K562 (cell line): Measurements from ENCODE around the gene DST. TPM values are rescaled to one million over a fixed set of nuclear protein-coding genes. Genes with fewer than 3 reads are reported as not detected.

Source experiments
- BDP1 ChIP-seq: IDR thresholded peaks from 3 replicates; pipeline ENCODE4 v1.6.1; 2011; ENCODE audit not compliant: insufficient read length, insufficient read depth
- HSF4 ChIP-seq: fragments of 250-450 bp; sonication (Bioruptor Pico); IDR thresholded peaks from 2 replicates; pipeline ENCODE4 v2.1.2; 2022; ENCODE audit warnings: mild to moderate bottlenecking, moderate library complexity, borderline replicate concordance
- KAT8 ChIP-seq: fragments of 450-650 bp; IDR thresholded peaks from 2 replicates; pipeline ENCODE4 v1.6.1; 2016; ENCODE audit warnings: low read depth, mild to moderate bottlenecking
- PRMT5 ChIP-seq: sonication (generic); formaldehyde crosslinking; IDR thresholded peaks from 2 replicates; pipeline ENCODE4 v1.5.0; 2020; ENCODE audit warnings: missing genetic modification reagents
- SMARCE1 ChIP-seq: fragments of 450-650 bp; IDR thresholded peaks from 2 replicates; pipeline ENCODE4 v1.7.1; 2016; ENCODE audit warnings: mild to moderate bottlenecking
- ZEB2 ChIP-seq: fragments of 450-650 bp; IDR thresholded peaks from 2 replicates; pipeline ENCODE4 v1.6.1; 2016
- ZNF445 ChIP-seq: fragments of 250-450 bp; sonication (Bioruptor Pico); IDR thresholded peaks from 2 replicates; pipeline ENCODE4 v1.4.0; 2020; ENCODE audit warnings: low read depth, mild to moderate bottlenecking, moderate library complexity
- polyA plus RNA-seq, 8 experiments: library from polyadenylated mRNA; depleted of rRNA in 4 of 8; stranded (reverse) in 5 of 8; unstranded in 3 of 8; fragments of >200 nt; fragmentation: Nextera tagmentation in 2 of 8; fragmentation: Illumina TruSeq in 1 of 8; extraction: Ambion mirVana in 2 of 8; extraction: Trizol in 1 of 8; gene quantifications; 2 replicates each; pipeline versions ENCODE4 v1.2.1 to v1.2.3, GENCODE V29; 2011 to 2014; ENCODE audit warnings: inconsistent platforms in 1 of 8, missing spikeins in 1 of 8
- total RNA-seq, 7 experiments: library from RNA; depleted of rRNA in 6 of 7; stranded (reverse); fragments of >200 nt in 6 of 7; fragmentation: Illumina TruSeq in 2 of 7; extraction: Trizol in 2 of 7; gene quantifications; 2 replicates each; pipeline versions ENCODE4 v1.2.1 to v1.2.3, GENCODE V29; 2011 to 2021; ENCODE audit warnings: low replicate concordance in 1 of 7
- TF ChIP-seq, protein P1 (sequence below): sonication (generic); formaldehyde crosslinking; IDR thresholded peaks from 2 replicates; pipeline ENCODE4 v1.8.1; 2022; ENCODE audit warnings: missing genetic modification reagents
- TF ChIP-seq, protein P2 (sequence below): fragments of 450-650 bp; IDR thresholded peaks from 2 replicates; pipeline ENCODE4 v1.6.1; 2014; ENCODE audit warnings: low read depth, mild to moderate bottlenecking, moderate library complexity, borderline replicate concordance
- TF ChIP-seq, protein P3 (sequence below), 2 experiments: fragments of 450-650 bp in 1 of 2; sonication (generic) in 1 of 2; formaldehyde crosslinking in 1 of 2; IDR thresholded peaks in 1 of 2; conservative IDR thresholded peaks in 1 of 2; 2 replicates each; pipeline versions ENCODE4 v1.6.1 to v1.8.1; 2016 to 2023; ENCODE audit warnings: mild to moderate bottlenecking in 2 of 2, moderate library complexity in 2 of 2, inconsistent platforms in 1 of 2, missing genetic modification reagents in 1 of 2
- TF ChIP-seq, protein P4 (sequence below): fragments of 250-450 bp; sonication (Bioruptor Pico); IDR thresholded peaks from 2 replicates; pipeline ENCODE4 v1.5.0; 2021; ENCODE audit warnings: mild to moderate bottlenecking, borderline replicate concordance

The DST gene
- total and polyA plus RNA-seq, 9 of the 15 experiments (the other 6 are each of a cell fraction or from before 2014, with no cell fraction given), result 5.2 to 21.9 (median 13.3) TPM

DNA sequence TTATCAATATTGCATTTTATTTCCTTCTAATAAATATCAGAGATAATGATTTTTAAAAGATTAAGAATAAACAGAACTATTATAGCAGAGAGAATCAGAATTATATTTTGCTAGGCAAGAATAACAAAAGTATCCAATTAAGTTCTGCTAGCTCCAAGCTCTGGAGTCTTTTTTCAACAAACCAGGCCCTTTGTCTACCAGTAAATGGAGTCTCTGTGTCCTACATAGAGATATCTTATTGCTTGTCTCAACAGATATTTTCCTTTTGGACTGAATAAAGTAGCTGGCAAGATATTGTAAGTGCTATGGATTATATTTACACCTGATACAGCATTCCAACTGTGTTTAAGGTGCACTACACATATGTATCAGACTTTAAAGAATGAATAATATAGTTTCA is 107.1 kb downstream of the DST start (continued):
- TF ChIP-seq, protein P1, sequence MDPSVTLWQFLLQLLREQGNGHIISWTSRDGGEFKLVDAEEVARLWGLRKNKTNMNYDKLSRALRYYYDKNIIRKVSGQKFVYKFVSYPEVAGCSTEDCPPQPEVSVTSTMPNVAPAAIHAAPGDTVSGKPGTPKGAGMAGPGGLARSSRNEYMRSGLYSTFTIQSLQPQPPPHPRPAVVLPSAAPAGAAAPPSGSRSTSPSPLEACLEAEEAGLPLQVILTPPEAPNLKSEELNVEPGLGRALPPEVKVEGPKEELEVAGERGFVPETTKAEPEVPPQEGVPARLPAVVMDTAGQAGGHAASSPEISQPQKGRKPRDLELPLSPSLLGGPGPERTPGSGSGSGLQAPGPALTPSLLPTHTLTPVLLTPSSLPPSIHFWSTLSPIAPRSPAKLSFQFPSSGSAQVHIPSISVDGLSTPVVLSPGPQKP, result no peak
- TF ChIP-seq ZEB2 (no peak), KAT8 (no peak), BDP1 (no peak), SMARCE1 (no peak), HSF4 (CRISPR knock-in tag) (no peak), PRMT5 (CRISPR knock-in tag) (no peak), ZNF445 (CRISPR knock-in tag) (no peak)
- TF ChIP-seq, protein P2, sequence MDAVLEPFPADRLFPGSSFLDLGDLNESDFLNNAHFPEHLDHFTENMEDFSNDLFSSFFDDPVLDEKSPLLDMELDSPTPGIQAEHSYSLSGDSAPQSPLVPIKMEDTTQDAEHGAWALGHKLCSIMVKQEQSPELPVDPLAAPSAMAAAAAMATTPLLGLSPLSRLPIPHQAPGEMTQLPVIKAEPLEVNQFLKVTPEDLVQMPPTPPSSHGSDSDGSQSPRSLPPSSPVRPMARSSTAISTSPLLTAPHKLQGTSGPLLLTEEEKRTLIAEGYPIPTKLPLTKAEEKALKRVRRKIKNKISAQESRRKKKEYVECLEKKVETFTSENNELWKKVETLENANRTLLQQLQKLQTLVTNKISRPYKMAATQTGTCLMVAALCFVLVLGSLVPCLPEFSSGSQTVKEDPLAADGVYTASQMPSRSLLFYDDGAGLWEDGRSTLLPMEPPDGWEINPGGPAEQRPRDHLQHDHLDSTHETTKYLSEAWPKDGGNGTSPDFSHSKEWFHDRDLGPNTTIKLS, result no peak
- TF ChIP-seq, protein P3, sequence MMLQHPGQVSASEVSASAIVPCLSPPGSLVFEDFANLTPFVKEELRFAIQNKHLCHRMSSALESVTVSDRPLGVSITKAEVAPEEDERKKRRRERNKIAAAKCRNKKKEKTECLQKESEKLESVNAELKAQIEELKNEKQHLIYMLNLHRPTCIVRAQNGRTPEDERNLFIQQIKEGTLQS (IDR thresholded peaks at IDR 0.05), result no peak
- TF ChIP-seq, protein P3 (CRISPR knock-in tag; conservative IDR thresholded peaks at IDR 0.05), result no peak
- TF ChIP-seq, protein P4, sequence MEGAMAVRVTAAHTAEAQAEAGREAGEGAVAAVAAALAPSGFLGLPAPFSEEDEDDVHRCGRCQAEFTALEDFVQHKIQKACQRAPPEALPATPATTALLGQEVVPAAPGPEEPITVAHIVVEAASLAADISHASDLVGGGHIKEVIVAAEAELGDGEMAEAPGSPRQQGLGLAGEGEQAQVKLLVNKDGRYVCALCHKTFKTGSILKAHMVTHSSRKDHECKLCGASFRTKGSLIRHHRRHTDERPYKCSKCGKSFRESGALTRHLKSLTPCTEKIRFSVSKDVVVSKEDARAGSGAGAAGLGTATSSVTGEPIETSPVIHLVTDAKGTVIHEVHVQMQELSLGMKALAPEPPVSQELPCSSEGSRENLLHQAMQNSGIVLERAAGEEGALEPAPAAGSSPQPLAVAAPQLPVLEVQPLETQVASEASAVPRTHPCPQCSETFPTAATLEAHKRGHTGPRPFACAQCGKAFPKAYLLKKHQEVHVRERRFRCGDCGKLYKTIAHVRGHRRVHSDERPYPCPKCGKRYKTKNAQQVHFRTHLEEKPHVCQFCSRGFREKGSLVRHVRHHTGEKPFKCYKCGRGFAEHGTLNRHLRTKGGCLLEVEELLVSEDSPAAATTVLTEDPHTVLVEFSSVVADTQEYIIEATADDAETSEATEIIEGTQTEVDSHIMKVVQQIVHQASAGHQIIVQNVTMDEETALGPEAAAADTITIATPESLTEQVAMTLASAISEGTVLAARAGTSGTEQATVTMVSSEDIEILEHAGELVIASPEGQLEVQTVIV (CRISPR knock-in tag), result no peak
